Measurements from ENCODE around the gene PRKAG2.

DNA sequence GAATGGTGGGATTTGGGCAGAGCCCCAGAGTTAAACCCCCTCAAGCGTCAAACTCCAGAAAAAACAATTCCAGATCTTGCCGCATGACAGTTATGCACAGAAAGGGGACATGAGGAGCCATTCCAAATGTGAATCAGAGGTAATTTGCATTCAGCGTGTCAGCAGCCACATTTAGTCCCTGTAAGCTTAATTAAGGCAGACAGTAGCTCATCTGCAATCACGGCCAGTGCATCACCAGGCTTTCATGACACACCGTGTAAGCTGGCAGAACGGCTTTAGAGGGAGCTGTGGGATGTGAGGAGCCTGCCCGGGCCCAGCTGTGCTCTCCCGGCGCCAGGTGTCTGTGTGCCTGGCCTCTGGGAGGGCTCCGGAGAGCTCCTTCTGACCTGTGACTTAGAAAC lies 18.7 kb upstream of the PRKAG2 start:
- TF ChIP-seq POLR2A (IDR thresholded peaks at IDR 0.05): no peak
- TF ChIP-seq, protein P1, sequence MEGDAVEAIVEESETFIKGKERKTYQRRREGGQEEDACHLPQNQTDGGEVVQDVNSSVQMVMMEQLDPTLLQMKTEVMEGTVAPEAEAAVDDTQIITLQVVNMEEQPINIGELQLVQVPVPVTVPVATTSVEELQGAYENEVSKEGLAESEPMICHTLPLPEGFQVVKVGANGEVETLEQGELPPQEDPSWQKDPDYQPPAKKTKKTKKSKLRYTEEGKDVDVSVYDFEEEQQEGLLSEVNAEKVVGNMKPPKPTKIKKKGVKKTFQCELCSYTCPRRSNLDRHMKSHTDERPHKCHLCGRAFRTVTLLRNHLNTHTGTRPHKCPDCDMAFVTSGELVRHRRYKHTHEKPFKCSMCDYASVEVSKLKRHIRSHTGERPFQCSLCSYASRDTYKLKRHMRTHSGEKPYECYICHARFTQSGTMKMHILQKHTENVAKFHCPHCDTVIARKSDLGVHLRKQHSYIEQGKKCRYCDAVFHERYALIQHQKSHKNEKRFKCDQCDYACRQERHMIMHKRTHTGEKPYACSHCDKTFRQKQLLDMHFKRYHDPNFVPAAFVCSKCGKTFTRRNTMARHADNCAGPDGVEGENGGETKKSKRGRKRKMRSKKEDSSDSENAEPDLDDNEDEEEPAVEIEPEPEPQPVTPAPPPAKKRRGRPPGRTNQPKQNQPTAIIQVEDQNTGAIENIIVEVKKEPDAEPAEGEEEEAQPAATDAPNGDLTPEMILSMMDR (IDR thresholded peaks at IDR 0.05): no peak

Measured in breast epithelium (tissue), 3 donors.